Gastroesophageal sphincter (tissue), 3 donors: ENCODE measurements around the gene WDR90.

Experiments used
- POLR2A ChIP-seq, 2 donors: fragments of 450-650 bp; IDR thresholded peaks; one replicate each; pipeline ENCODE4 v1.6.1; 2017; ENCODE audit warnings: antibody characterized with exemption in 2 of 2, mild to moderate bottlenecking in 2 of 2, moderate library complexity in 1 of 2
- POLR2AphosphoS5 ChIP-seq: sonication (generic); formaldehyde crosslinking; IDR thresholded peaks from one replicate; pipeline ENCODE4 v1.6.1; 2017; ENCODE audit warnings: antibody characterized with exemption
- TF ChIP-seq, protein P1 (sequence below), 4 experiments: fragments of 200-600 bp in 2 of 4; fragments of 450-650 bp in 2 of 4; sonication (generic) in 1 of 4; IDR thresholded peaks; one replicate each; pipeline ENCODE4 v1.5.1; 2017 to 2019; ENCODE audit warnings: antibody characterized with exemption in 4 of 4, mild to moderate bottlenecking in 2 of 4, moderate library complexity in 2 of 4

- no peak for TF ChIP-seq POLR2A (IDR thresholded peaks at IDR 0.05)
- TF ChIP-seq, protein P1, sequence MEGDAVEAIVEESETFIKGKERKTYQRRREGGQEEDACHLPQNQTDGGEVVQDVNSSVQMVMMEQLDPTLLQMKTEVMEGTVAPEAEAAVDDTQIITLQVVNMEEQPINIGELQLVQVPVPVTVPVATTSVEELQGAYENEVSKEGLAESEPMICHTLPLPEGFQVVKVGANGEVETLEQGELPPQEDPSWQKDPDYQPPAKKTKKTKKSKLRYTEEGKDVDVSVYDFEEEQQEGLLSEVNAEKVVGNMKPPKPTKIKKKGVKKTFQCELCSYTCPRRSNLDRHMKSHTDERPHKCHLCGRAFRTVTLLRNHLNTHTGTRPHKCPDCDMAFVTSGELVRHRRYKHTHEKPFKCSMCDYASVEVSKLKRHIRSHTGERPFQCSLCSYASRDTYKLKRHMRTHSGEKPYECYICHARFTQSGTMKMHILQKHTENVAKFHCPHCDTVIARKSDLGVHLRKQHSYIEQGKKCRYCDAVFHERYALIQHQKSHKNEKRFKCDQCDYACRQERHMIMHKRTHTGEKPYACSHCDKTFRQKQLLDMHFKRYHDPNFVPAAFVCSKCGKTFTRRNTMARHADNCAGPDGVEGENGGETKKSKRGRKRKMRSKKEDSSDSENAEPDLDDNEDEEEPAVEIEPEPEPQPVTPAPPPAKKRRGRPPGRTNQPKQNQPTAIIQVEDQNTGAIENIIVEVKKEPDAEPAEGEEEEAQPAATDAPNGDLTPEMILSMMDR (IDR thresholded peaks at IDR 0.05), result no peak
- TF ChIP-seq POLR2AphosphoS5, result no peak
These were observed 28.3 kb upstream of the WDR90 start for GRCh38 chr16:620700-621525.
